ENCODE results near the gene RNF167.

The RNF167 gene

DNA sequence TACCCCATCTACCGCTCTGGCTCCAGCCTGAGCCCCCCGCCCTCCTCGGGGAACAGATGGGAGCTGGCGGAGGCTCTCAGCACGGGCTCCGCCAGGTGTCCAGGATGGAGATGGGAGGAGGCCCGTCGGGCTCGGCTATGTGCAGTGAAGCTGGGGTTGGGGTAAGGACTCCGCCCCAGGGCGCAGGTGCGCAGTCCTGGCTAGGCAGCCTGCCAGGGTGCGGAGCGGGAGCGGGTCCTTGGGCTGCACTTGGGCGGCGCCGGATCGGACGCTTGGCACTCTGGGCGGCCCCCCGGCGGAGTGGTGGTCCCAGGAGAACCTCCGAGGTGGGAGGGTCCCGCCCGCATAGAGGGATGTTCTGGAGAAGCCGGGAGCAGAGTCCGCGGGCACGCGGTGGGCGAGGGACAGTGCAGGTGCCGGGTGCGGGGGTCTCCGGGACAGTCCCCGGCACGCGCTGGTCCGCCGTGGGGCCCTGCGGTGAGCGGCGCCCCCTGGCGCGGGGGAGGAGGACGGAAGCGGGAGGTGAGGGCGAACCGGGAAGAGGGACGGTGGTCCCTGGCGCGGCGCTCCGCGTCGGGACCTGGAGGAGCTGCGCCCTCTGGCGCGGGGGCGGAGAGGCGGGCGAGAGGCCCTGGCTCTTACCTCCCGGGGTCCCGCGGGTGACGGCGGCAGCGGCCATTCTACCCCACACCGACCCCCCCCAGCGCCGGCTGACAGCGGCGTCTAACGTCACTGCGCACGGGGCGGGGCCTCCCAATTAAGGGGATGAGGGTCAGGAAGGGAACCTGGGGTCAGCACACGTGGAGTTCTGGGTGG, 47.1 kb downstream of the RNF167 start, which contains the start of gene CAMTA2:
TSS of gene CAMTA2 (minus strand) at position 725 of the 816 bp plus-strand sequence. CDS start 1,453 bp downstream, outside the sequence.
- peak; percentile 74 to 91 (median 76) for DNase-seq

DNA sequence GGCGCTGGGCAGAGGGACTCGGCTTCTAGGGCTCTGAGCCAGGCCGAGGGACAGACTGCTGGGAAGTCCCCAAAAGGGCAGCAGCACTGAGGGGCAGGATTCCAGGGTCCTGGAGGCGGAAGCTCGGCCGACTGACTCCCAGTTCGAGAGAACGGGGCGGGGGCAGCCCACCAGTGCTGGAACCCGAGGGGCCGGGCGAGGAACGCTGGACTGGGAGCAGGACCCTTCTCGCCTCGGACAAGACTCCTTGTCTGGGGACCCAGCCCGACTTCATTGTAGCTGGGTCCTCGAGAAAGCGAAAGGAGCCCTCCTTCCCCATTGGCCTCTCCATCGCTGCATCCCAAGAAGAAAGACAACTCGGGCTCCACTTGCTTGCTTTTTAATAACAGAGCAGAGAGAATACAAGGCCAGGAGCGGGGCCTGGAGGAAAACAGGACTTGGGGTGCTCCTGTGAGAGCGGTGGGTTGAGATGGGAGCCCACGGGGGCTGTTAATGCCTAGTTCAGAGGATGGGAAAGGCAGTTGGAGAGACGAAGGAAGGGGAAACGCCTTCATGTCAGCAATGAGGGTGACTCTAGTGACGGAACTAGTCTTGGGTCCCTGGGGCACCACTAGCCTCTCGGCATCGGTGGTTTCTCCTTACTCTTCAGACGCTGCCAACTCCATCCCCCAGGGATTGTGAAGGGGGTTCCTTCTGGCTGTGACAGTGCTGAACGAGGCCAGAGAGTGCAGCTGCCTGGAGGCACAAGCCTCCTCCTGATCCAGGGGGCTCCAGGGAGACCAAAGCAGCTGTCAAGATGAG, 47.9 kb downstream of the RNF167 start:
- DNase-seq, result peak; percentile 36 to 48 (median 37)

DNA sequence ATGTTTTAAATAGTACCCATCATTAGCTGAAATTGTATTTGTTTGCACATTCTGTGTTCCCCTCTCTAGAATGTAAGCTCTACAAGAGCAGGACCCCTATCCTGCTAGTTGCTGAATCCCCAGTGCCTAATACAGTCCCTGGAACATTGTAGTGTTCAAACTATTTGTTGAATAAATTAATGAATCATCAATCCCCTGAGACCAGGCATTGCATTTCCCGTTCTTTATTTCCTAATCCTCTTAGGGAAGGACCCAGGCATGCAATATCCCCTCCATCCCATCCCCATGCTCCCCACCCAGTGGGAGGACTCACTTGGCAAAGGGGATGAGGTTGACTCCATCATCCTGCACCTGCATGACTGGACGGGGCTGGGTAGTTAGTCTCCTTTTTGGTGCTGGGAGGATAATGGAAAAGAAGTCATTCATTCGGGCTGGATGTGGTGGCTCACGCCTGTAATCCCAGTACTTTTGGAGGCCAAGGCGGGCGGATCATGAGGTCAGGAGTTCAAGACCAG, 54.1 kb downstream of the RNF167 start:
- no peak for DNase-seq
